Hypothalamus (tissue), 51 donors: ENCODE measurements around the gene CD55.

Experiments used
- DNase-seq, 51 donors: peaks; one replicate each; lab custom pipeline; 2025; lab: John Stamatoyannopoulos, UW

Gene CD55

GRCh38 chr1:207328004-207328403 lies 6.5 kb downstream of the CD55 start:
- no peak for DNase-seq

- no peak for DNase-seq
Measured at GRCh38 chr1:207328908-207329440, 7.5 kb downstream of the CD55 start.

GRCh38 chr1:207329469-207329868 lies 8.0 kb downstream of the CD55 start:
- DNase-seq = no peak

GRCh38 chr1:207330011-207330710 lies 8.7 kb downstream of the CD55 start:
- no peak for DNase-seq

- DNase-seq = no peak
Measured at GRCh38 chr1:207331354-207332313, 10.2 kb downstream of the CD55 start.

- no peak for DNase-seq
Measured at GRCh38 chr1:207333009-207333600, 11.6 kb downstream of the CD55 start.

GRCh38 chr1:207333620-207334019 lies 12.1 kb downstream of the CD55 start:
- no peak for DNase-seq

- DNase-seq = no peak
Measured at GRCh38 chr1:207334337-207334736, 12.9 kb downstream of the CD55 start.

GRCh38 chr1:207335138-207335537 lies 13.7 kb downstream of the CD55 start:
- DNase-seq = no peak

GRCh38 chr1:207335695-207336363 lies 14.4 kb downstream of the CD55 start:
- no peak for DNase-seq

- no peak for DNase-seq
Measured at GRCh38 chr1:207336559-207337467, 15.3 kb downstream of the CD55 start.

- no peak for DNase-seq
Measured at GRCh38 chr1:207342332-207342731, 20.9 kb downstream of the CD55 start.

GRCh38 chr1:207343675-207344074 lies 22.2 kb downstream of the CD55 start:
- no peak for DNase-seq

- no peak for DNase-seq
Measured at GRCh38 chr1:207344221-207344620, 22.7 kb downstream of the CD55 start.

- no peak for DNase-seq
Measured at GRCh38 chr1:207345644-207346477, 24.4 kb downstream of the CD55 start.

- DNase-seq = no peak
Measured at GRCh38 chr1:207346513-207346912, 25.0 kb downstream of the CD55 start.

- DNase-seq = no peak
Measured at GRCh38 chr1:207349979-207350378, 28.5 kb downstream of the CD55 start.

- DNase-seq = no peak
Measured at GRCh38 chr1:207352554-207352953, 31.1 kb downstream of the CD55 start.

GRCh38 chr1:207355060-207355459 lies 33.6 kb downstream of the CD55 start:
- no peak for DNase-seq
